Stomach (tissue), 4 donors: ENCODE results near the gene TMEM72.

Experiments
- POLR2A ChIP-seq, 4 donors: fragments of 450-650 bp; IDR thresholded peaks; one replicate each; pipeline ENCODE4 v1.6.1; 2016; ENCODE audit warnings: antibody characterized with exemption in 4 of 4, control low read depth in 2 of 4, mild to moderate bottlenecking in 1 of 4, moderate library complexity in 1 of 4
- TF ChIP-seq, protein P1 (sequence below), 7 experiments: fragments of 450-650 bp in 4 of 7; fragments of 200-600 bp in 3 of 7; sonication (generic) in 3 of 7; IDR thresholded peaks; one replicate each; pipeline ENCODE4 v1.5.1; 2016 to 2019; ENCODE audit warnings: antibody characterized with exemption in 7 of 7, control low read depth in 2 of 7, mild to moderate bottlenecking in 1 of 7

DNA sequence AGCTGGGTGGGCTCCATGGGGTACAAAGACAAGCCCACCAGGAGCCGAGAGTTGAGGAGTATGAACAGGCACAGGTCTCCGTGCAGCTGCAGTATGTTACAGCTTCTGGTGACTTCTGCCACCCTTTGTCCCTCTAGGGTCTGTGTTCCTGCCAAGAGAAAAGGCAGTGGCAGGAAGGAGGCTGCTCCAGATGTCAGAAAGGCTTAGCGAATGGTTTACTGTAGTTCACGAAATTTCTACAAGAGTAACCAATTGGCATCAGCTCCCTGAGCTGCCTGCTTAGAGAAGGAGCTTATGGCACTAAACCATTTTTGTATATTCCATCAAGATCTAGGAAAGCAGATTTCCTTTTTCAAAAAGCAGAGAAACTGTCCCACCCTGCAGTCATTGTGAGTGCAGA lies 48.2 kb upstream of the TMEM72 start:
- no peak for TF ChIP-seq POLR2A (IDR thresholded peaks at IDR 0.05)
- TF ChIP-seq, protein P1, sequence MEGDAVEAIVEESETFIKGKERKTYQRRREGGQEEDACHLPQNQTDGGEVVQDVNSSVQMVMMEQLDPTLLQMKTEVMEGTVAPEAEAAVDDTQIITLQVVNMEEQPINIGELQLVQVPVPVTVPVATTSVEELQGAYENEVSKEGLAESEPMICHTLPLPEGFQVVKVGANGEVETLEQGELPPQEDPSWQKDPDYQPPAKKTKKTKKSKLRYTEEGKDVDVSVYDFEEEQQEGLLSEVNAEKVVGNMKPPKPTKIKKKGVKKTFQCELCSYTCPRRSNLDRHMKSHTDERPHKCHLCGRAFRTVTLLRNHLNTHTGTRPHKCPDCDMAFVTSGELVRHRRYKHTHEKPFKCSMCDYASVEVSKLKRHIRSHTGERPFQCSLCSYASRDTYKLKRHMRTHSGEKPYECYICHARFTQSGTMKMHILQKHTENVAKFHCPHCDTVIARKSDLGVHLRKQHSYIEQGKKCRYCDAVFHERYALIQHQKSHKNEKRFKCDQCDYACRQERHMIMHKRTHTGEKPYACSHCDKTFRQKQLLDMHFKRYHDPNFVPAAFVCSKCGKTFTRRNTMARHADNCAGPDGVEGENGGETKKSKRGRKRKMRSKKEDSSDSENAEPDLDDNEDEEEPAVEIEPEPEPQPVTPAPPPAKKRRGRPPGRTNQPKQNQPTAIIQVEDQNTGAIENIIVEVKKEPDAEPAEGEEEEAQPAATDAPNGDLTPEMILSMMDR (IDR thresholded peaks at IDR 0.05) = no peak
